Motor neuron (in vitro differentiated cells): Measurements from ENCODE around the gene MMD2. TPM values are rescaled to one million over a fixed set of nuclear protein-coding genes. Genes with fewer than 3 reads are reported as not detected.
A peak's percentile ranks its signal among the peaks of the same experiment; 100 is the strongest.

ENCODE experiments used
- ATAC-seq, 8 experiments: fragments of 200-7000 bp; cut with Tn5 transposase; replicated peaks in 6 of 8; 2 replicates each; pipeline ENCODE4 v1.8.0; 2021; ENCODE audit warnings: mild to moderate bottlenecking in 8 of 8, moderate library complexity in 8 of 8
- H3K27ac ChIP-seq, 2 donors: fragments of 250-450 bp; sonication (Bioruptor Pico); 2 replicates each; pipeline ENCODE4 v1.9.0; 2021; ENCODE audit warnings: antibody characterized with exemption in 2 of 2, mild to moderate bottlenecking in 2 of 2, moderate library complexity in 1 of 2
- H3K4me1 ChIP-seq, 2 donors: fragments of 250-450 bp; sonication (Bioruptor Pico); replicated peaks in 1 of 2; 2 replicates each; pipeline ENCODE4 v1.6.1; 2021; ENCODE audit warnings: antibody characterized with exemption in 2 of 2, mild to moderate bottlenecking in 2 of 2, moderate library complexity in 1 of 2
- H3K4me3 ChIP-seq, 5 donors: fragments of 250-450 bp; sonication (Bioruptor Pico); 2 replicates each; pipeline ENCODE4 v1.9.0; 2021; ENCODE audit warnings: antibody characterized with exemption in 5 of 5, mild to moderate bottlenecking in 5 of 5, moderate library complexity in 4 of 5
- WGBS, 10 experiments: fragments of 450-650 bp; shearing (Covaris generic); methylation state at CpG; one replicate each; pipeline ENCODE4 v1.0.0; 2022; 5-methylcytosine and 5-hydroxymethylcytosine counted together
- in situ Hi-C, 9 experiments: fragments of 400-800 bp; cut with MboI; loops; one replicate each; pipeline ENCODE4 v1.15.0; 2021; ENCODE audit warnings: low sequenced_read_pairs in 9 of 9, low pct_unique_long_range_greater_than_20kb in 2 of 9; ENCODE audit not compliant: unreplicated experiment in 9 of 9
- total RNA-seq, 8 experiments: library from RNA; unstranded; fragments of 300-600 nt; gene quantifications; 2 replicates each; pipeline versions ENCODE4 v1.2.3 to v1.2.4, GENCODE V29; 2022

MMD2 gene
- total RNA-seq, 8 experiments from 2014 or later = 0.05 to 0.43 (median 0.19) TPM; not detected in 3

GRCh38 chr7:4948402-4948801, 10.6 kb downstream of the MMD2 start:
- WGBS, 10 experiments = 0 to 100% (median 73%) methylated on average over 1 to 7 of the region's 7 CpGs; no CpG with 5 or more reads in 1 of the 10 experiments
- H3K4me3 ChIP-seq = no peak overlapping the region
- no peak overlapping the region for H3K27ac ChIP-seq
- in situ Hi-C loops = no loop called here
- no peaks in the 10 kb centered on the region for H3K4me1 ChIP-seq
- no peak for ATAC-seq

GRCh38 chr7:4945949-4946348, 13.0 kb downstream of the MMD2 start:
- no peak overlapping the region for H3K27ac ChIP-seq
- 50 to 100% (median 91%) methylated on average over 1 to 13 of the region's 26 CpGs; no CpG with 5 or more reads in 4 of the 10 experiments for WGBS, 10 experiments
- H3K4me1 ChIP-seq = no peaks in the 10 kb centered on the region
- ATAC-seq = no peak
- no peak overlapping the region for H3K4me3 ChIP-seq
- in situ Hi-C loops = no loop called here

- H3K27ac ChIP-seq = no peak overlapping the region
- H3K4me3 ChIP-seq = no peak overlapping the region
- in situ Hi-C loops = no loop called here
- H3K4me1 ChIP-seq = no peaks in the 10 kb centered on the region
- WGBS, 10 experiments = 32 to 100% (median 70%) methylated on average over 1 to 4 of the region's 4 CpGs; no CpG with 5 or more reads in 2 of the 10 experiments
- ATAC-seq = no peak
These were observed 14.0 kb downstream of the MMD2 start for GRCh38 chr7:4944939-4945338.

- WGBS, 10 experiments = 87 to 100% (median 88%) methylated on average over 3 to 5 of the region's 10 CpGs; no CpG with 5 or more reads in 4 of the 10 experiments
- Histone ChIP-seq H3K4me1 (no peaks in the 10 kb centered on the region), H3K27ac (no peak overlapping the region), H3K4me3 (no peak overlapping the region)
- ATAC-seq = no peak
- in situ Hi-C loops = no loop called here
These were observed 15.7 kb downstream of the MMD2 start for GRCh38 chr7:4943297-4943696.

- Histone ChIP-seq H3K4me1 (no peaks in the 10 kb centered on the region), H3K27ac (no peak overlapping the region), H3K4me3 (no peak overlapping the region)
- no peak for ATAC-seq
- WGBS, 10 experiments = 78 to 100% (median 88%) methylated on average over 1 to 9 of the region's 26 CpGs; no CpG with 5 or more reads in 5 of the 10 experiments
- in situ Hi-C loops = no loop called here
These were observed 18.8 kb downstream of the MMD2 start for GRCh38 chr7:4939971-4940728.

GRCh38 chr7:4937411-4937810, 21.6 kb downstream of the MMD2 start:
- WGBS, 10 experiments = 42 to 100% (median 72%) methylated on average over 2 to 7 of the region's 7 CpGs
- in situ Hi-C loops = no loop called here
- H3K27ac ChIP-seq = no peak overlapping the region
- no peak for ATAC-seq
- H3K4me3 ChIP-seq = no peak overlapping the region
- H3K4me1 ChIP-seq = peaks cover 0 to 2% of the 10 kb centered on the region in 2 donors

- peaks cover 0 to 9% of the 10 kb centered on the region in 2 donors for H3K4me1 ChIP-seq
These were observed 24.5 kb downstream of the MMD2 start for GRCh38 chr7:4934419-4935025.

GRCh38 chr7:4931943-4932342, 27.0 kb downstream of the MMD2 start:
- peak in 6 of 8 experiments; percentile 41 to 100 (median 99) for ATAC-seq

More at GRCh38 chr7:4934419-4935025, 24.5 kb downstream of the MMD2 start:
- in situ Hi-C loops = no loop called here
- WGBS, 10 experiments = 36 to 87% (median 71%) methylated on average over 1 to 14 of the region's 15 CpGs; no CpG with 5 or more reads in 2 of the 10 experiments
- no peak for ATAC-seq
- Histone ChIP-seq H3K4me3 (no peak overlapping the region), H3K27ac (no peak overlapping the region)

GRCh38 chr7:4929005-4929404, 30.0 kb downstream of the MMD2 start:
- in situ Hi-C loops = no loop called here
- Histone ChIP-seq H3K27ac (no peak overlapping the region), H3K4me1 (peaks cover 0 to 9% of the 10 kb centered on the region in 2 donors), H3K4me3 (no peak overlapping the region)
- 69 to 88% (median 83%) methylated on average over 1 to 6 of the region's 8 CpGs; no CpG with 5 or more reads in 7 of the 10 experiments for WGBS, 10 experiments
- ATAC-seq = no peak

More at GRCh38 chr7:4931943-4932342, 27.0 kb downstream of the MMD2 start:
- no peak overlapping the region for H3K27ac ChIP-seq
- WGBS, 10 experiments = 0 to 70% (median 33%) methylated on average over 1 to 9 of the region's 12 CpGs; no CpG with 5 or more reads in 3 of the 10 experiments
- peaks cover 0 to 9% of the 10 kb centered on the region in 2 donors for H3K4me1 ChIP-seq
- in situ Hi-C loops = no loop called here
- H3K4me3 ChIP-seq = no peak overlapping the region

- Histone ChIP-seq H3K4me1 (peaks cover 0 to 9% of the 10 kb centered on the region in 2 donors), H3K4me3 (no peak overlapping the region), H3K27ac (no peak overlapping the region)
- ATAC-seq = no peak
- in situ Hi-C loops = no loop called here
- WGBS, 10 experiments = 67 to 94% (median 80%) methylated on average over 1 to 2 of the region's 2 CpGs; no CpG with 5 or more reads in 7 of the 10 experiments
These were observed 30.5 kb downstream of the MMD2 start for GRCh38 chr7:4928445-4928844.

- in situ Hi-C loops = no loop called here
- no peak overlapping the region for H3K4me3 ChIP-seq
- no peaks in the 10 kb centered on the region for H3K4me1 ChIP-seq
- 32 to 78% (median 68%) methylated on average over 3 to 6 of the region's 19 CpGs; no CpG with 5 or more reads in 4 of the 10 experiments for WGBS, 10 experiments
- no peak overlapping the region for H3K27ac ChIP-seq
- ATAC-seq = no peak
These were observed 38.8 kb downstream of the MMD2 start for GRCh38 chr7:4919969-4920766.

GRCh38 chr7:4916113-4916512, 42.9 kb downstream of the MMD2 start:
- Histone ChIP-seq H3K4me3 (no peak overlapping the region), H3K4me1 (no peaks in the 10 kb centered on the region), H3K27ac (no peak overlapping the region)
- 0 to 93% (median 63%) methylated on average over 1 to 6 of the region's 8 CpGs; no CpG with 5 or more reads in 5 of the 10 experiments for WGBS, 10 experiments
- ATAC-seq = no peak
- in situ Hi-C loops = no loop called here
